CD8-positive, alpha-beta memory T cell (primary cell): ENCODE data around the gene CCL25. TPM values are rescaled to one million over a fixed set of nuclear protein-coding genes. Genes with fewer than 3 reads are reported as not detected.

Experiments
- CTCF ChIA-PET: fragments of 350-600 bp; sonication (Branson Sonifier 250); formaldehyde crosslinking; loops from one replicate; lab custom pipeline; 2021; ENCODE audit warnings: antibody characterized with exemption; lab: Charles Lee
- POLR2A ChIA-PET: fragments of 350-600 bp; sonication (Branson Sonifier 250); formaldehyde crosslinking; loops from one replicate; lab custom pipeline; 2021; ENCODE audit warnings: antibody characterized with exemption; lab: Charles Lee
- DNase-seq, 5 donors: peaks; one replicate each; pipeline versions ENCODE4 v3.0.0 to v3.0.0-alpha.2; 2020 to 2022; ENCODE audit warnings: mixed read lengths in 1 of 5
- H3K27ac ChIP-seq: one replicate; pipeline ENCODE4 v1.7.0; 2013; ENCODE audit warnings: low read depth, mild to moderate bottlenecking, low read length, moderate library complexity
- H3K27me3 ChIP-seq: 2 replicates; pipeline ENCODE4 v1.7.0; 2013; ENCODE audit warnings: low read length, mild to moderate bottlenecking; ENCODE audit not compliant: insufficient read depth, poor library complexity, severe bottlenecking
- H3K36me3 ChIP-seq: 2 replicates; pipeline ENCODE4 v1.7.0; 2013; ENCODE audit warnings: mild to moderate bottlenecking, low read length, moderate library complexity; ENCODE audit not compliant: insufficient read depth
- H3K4me1 ChIP-seq: 2 replicates; pipeline ENCODE4 v1.7.0; 2013; ENCODE audit warnings: mild to moderate bottlenecking, low read length, moderate library complexity; ENCODE audit not compliant: insufficient read depth
- H3K4me3 ChIP-seq: 2 replicates; pipeline ENCODE4 v1.7.0; 2013; ENCODE audit warnings: mild to moderate bottlenecking, low read length
- H3K9me3 ChIP-seq: 2 replicates; pipeline ENCODE4 v1.7.0; 2013; ENCODE audit warnings: mild to moderate bottlenecking, low read length
- H3K27ac Mint-ChIP-seq, 8 donors: one replicate each; pipeline ENCODE4 v1.8.0; 2020 to 2021; ENCODE audit warnings: mixed read lengths in 8 of 8, mild to moderate bottlenecking in 6 of 8, inconsistent platforms in 3 of 8, moderate library complexity in 3 of 8
- H3K27me3 Mint-ChIP-seq, 2 donors: one replicate each; pipeline ENCODE4 v1.8.0; 2020 to 2021; ENCODE audit warnings: mixed read lengths in 2 of 2, mild to moderate bottlenecking in 1 of 2, moderate library complexity in 1 of 2
- H3K36me3 Mint-ChIP-seq, 3 donors: one replicate each; pipeline ENCODE4 v1.8.0; 2020 to 2021; ENCODE audit warnings: mixed read lengths in 3 of 3, inconsistent platforms in 1 of 3, mild to moderate bottlenecking in 1 of 3
- H3K4me1 Mint-ChIP-seq, 3 donors: one replicate each; pipeline ENCODE4 v1.8.0; 2020 to 2021; ENCODE audit warnings: mixed read lengths in 3 of 3, inconsistent platforms in 1 of 3, mild to moderate bottlenecking in 1 of 3
- H3K4me3 Mint-ChIP-seq, 7 donors: one replicate each; pipeline ENCODE4 v1.8.0; 2020 to 2021; ENCODE audit warnings: mixed read lengths in 7 of 7, mild to moderate bottlenecking in 6 of 7, moderate library complexity in 4 of 7, inconsistent platforms in 2 of 7
- H3K9me3 Mint-ChIP-seq, 5 donors: one replicate each; pipeline ENCODE4 v1.8.0; 2020 to 2022; ENCODE audit warnings: mixed read lengths in 5 of 5, mild to moderate bottlenecking in 3 of 5, moderate library complexity in 2 of 5, inconsistent platforms in 1 of 5
- polyA plus RNA-seq: library from polyadenylated mRNA; unstranded; fragments of 300-500 nt; fragmentation: Illumina TruSeq; gene quantifications from one replicate; pipeline ENCODE4 v1.2.3, GENCODE V29; 2021
- total RNA-seq, 2 experiments: library from RNA; stranded (reverse); gene quantifications; one replicate each; pipeline ENCODE4 v1.2.3, GENCODE V29; 2021

Gene CCL25
- total and polyA plus RNA-seq, 3 experiments from 2014 or later, result not detected

GRCh38 chr19:8105471-8105870 is 52.9 kb downstream of the CCL25 start:
- CTCF ChIA-PET, result no interaction called here
- H3K9me3 ChIP-seq, result no peaks in the 10 kb centered on the region
- H3K27me3 Mint-ChIP-seq, result peaks cover 7 to 36% of the 10 kb centered on the region in 2 donors
- no peaks in the 10 kb centered on the region for H3K4me1 ChIP-seq
- POLR2A ChIA-PET, result no interaction called here
- no peak overlapping the region for H3K4me3 Mint-ChIP-seq
- peaks cover 0 to 5% (median 3%) of the 10 kb centered on the region in 5 donors for H3K9me3 Mint-ChIP-seq
- no peaks in the 10 kb centered on the region for H3K36me3 Mint-ChIP-seq
- H3K27me3 ChIP-seq, result no peaks in the 10 kb centered on the region
- H3K4me3 ChIP-seq, result no peak overlapping the region
- H3K4me1 Mint-ChIP-seq, result no peaks in the 10 kb centered on the region
- no peak for DNase-seq
- H3K36me3 ChIP-seq, result no peaks in the 10 kb centered on the region
- H3K27ac Mint-ChIP-seq, result no peak overlapping the region
- no peak overlapping the region for H3K27ac ChIP-seq

- no peak overlapping the region for H3K27ac Mint-ChIP-seq
Observed at GRCh38 chr19:8107301-8107903, 54.8 kb downstream of the CCL25 start.

GRCh38 chr19:8108560-8109445 is 56.2 kb downstream of the CCL25 start:
- no peaks in the 10 kb centered on the region for H3K27me3 ChIP-seq
- H3K27ac ChIP-seq, result no peak overlapping the region
- Mint-ChIP-seq H3K9me3 (peaks cover 0 to 5% (median 2%) of the 10 kb centered on the region in 5 donors), H3K4me1 (no peaks in the 10 kb centered on the region), H3K36me3 (no peaks in the 10 kb centered on the region), H3K27me3 (peaks cover 5 to 25% of the 10 kb centered on the region in 2 donors), H3K4me3 (no peak overlapping the region), H3K27ac (no peak overlapping the region)
- H3K4me3 ChIP-seq, result no peak overlapping the region
- ChIA-PET POLR2A (no interaction called here), CTCF (interaction anchor here (0.7 kb wide), 1 partner anchor 11 kb away, joined by 3 read pairs; no protein-coding TSS in a partner anchor)
- DNase-seq, result no peak
- H3K36me3 ChIP-seq, result no peaks in the 10 kb centered on the region
- no peaks in the 10 kb centered on the region for H3K9me3 ChIP-seq
- H3K4me1 ChIP-seq, result no peaks in the 10 kb centered on the region

More at GRCh38 chr19:8107301-8107903, 54.8 kb downstream of the CCL25 start:
- no peaks in the 10 kb centered on the region for H3K27me3 ChIP-seq
- POLR2A ChIA-PET, result no interaction called here
- no peaks in the 10 kb centered on the region for H3K36me3 ChIP-seq
- H3K27ac ChIP-seq, result no peak overlapping the region
- Mint-ChIP-seq H3K9me3 (peaks cover 0 to 5% (median 2%) of the 10 kb centered on the region in 5 donors), H3K27me3 (peaks cover 7 to 30% of the 10 kb centered on the region in 2 donors), H3K36me3 (no peaks in the 10 kb centered on the region), H3K4me3 (no peak overlapping the region), H3K4me1 (no peaks in the 10 kb centered on the region)
- H3K4me3 ChIP-seq, result no peak overlapping the region
- no peaks in the 10 kb centered on the region for H3K9me3 ChIP-seq
- CTCF ChIA-PET, result no interaction called here
- H3K4me1 ChIP-seq, result no peaks in the 10 kb centered on the region
- DNase-seq, result no peak

GRCh38 chr19:8109455-8109854 is 56.9 kb downstream of the CCL25 start:
- DNase-seq, result no peak
- no peaks in the 10 kb centered on the region for H3K27me3 ChIP-seq
- H3K9me3 Mint-ChIP-seq, result peaks cover 0 to 5% (median 2%) of the 10 kb centered on the region in 5 donors
- no peak overlapping the region for H3K4me3 Mint-ChIP-seq
- no peak overlapping the region for H3K27ac ChIP-seq
- no peaks in the 10 kb centered on the region for H3K4me1 Mint-ChIP-seq
- no peaks in the 10 kb centered on the region for H3K4me1 ChIP-seq
- POLR2A ChIA-PET, result no interaction called here
- no peak overlapping the region for H3K4me3 ChIP-seq
- no peaks in the 10 kb centered on the region for H3K36me3 ChIP-seq
- CTCF ChIA-PET, result interaction anchor here (0.7 kb wide), 1 partner anchor 11 kb away, joined by 3 read pairs; no protein-coding TSS in a partner anchor
- H3K36me3 Mint-ChIP-seq, result no peaks in the 10 kb centered on the region
- no peaks in the 10 kb centered on the region for H3K9me3 ChIP-seq
- H3K27me3 Mint-ChIP-seq, result peaks cover 5 to 25% of the 10 kb centered on the region in 2 donors
- H3K27ac Mint-ChIP-seq, result no peak overlapping the region

- CTCF ChIA-PET, result interaction anchor here (0.7 kb wide), 1 partner anchor 10 kb away, joined by 3 read pairs; no protein-coding TSS in a partner anchor
- Mint-ChIP-seq H3K27me3 (peaks cover 5 to 25% of the 10 kb centered on the region in 2 donors), H3K36me3 (no peaks in the 10 kb centered on the region), H3K4me1 (no peaks in the 10 kb centered on the region), H3K9me3 (peaks cover 0 to 5% (median 2%) of the 10 kb centered on the region in 5 donors), H3K4me3 (no peak overlapping the region), H3K27ac (no peak overlapping the region)
- no peak for DNase-seq
- no peak overlapping the region for H3K27ac ChIP-seq
- no peaks in the 10 kb centered on the region for H3K9me3 ChIP-seq
- POLR2A ChIA-PET, result no interaction called here
- no peaks in the 10 kb centered on the region for H3K36me3 ChIP-seq
- no peaks in the 10 kb centered on the region for H3K4me1 ChIP-seq
- no peak overlapping the region for H3K4me3 ChIP-seq
- H3K27me3 ChIP-seq, result no peaks in the 10 kb centered on the region
Observed at GRCh38 chr19:8109890-8110662, 57.5 kb downstream of the CCL25 start.

GRCh38 chr19:8110931-8111330 is 58.4 kb downstream of the CCL25 start:
- POLR2A ChIA-PET, result no interaction called here
- CTCF ChIA-PET, result no interaction called here
- no peak for DNase-seq

GRCh38 chr19:8111376-8111775 is 58.8 kb downstream of the CCL25 start:
- no peak overlapping the region for H3K27ac ChIP-seq
- Mint-ChIP-seq H3K27ac (no peak overlapping the region), H3K9me3 (peaks cover 0 to 5% (median 0%) of the 10 kb centered on the region in 5 donors), H3K36me3 (no peaks in the 10 kb centered on the region), H3K4me3 (no peak overlapping the region), H3K4me1 (no peaks in the 10 kb centered on the region), H3K27me3 (peaks cover 5 to 18% of the 10 kb centered on the region in 2 donors)
- no peaks in the 10 kb centered on the region for H3K27me3 ChIP-seq
- ChIA-PET CTCF (no interaction called here), POLR2A (no interaction called here)
- no peaks in the 10 kb centered on the region for H3K9me3 ChIP-seq
- no peaks in the 10 kb centered on the region for H3K36me3 ChIP-seq
- H3K4me1 ChIP-seq, result no peaks in the 10 kb centered on the region
- no peak for DNase-seq
- no peak overlapping the region for H3K4me3 ChIP-seq

More at GRCh38 chr19:8110931-8111330, 58.4 kb downstream of the CCL25 start:
- H3K9me3 Mint-ChIP-seq, result peaks cover 0 to 5% (median 0%) of the 10 kb centered on the region in 5 donors
- Histone ChIP-seq H3K27ac (no peak overlapping the region), H3K36me3 (no peaks in the 10 kb centered on the region), H3K9me3 (no peaks in the 10 kb centered on the region), H3K4me3 (no peak overlapping the region), H3K27me3 (no peaks in the 10 kb centered on the region), H3K4me1 (no peaks in the 10 kb centered on the region)
- H3K4me3 Mint-ChIP-seq, result no peak overlapping the region
- H3K27me3 Mint-ChIP-seq, result peaks cover 5 to 19% of the 10 kb centered on the region in 2 donors
- no peaks in the 10 kb centered on the region for H3K36me3 Mint-ChIP-seq
- H3K27ac Mint-ChIP-seq, result no peak overlapping the region
- H3K4me1 Mint-ChIP-seq, result no peaks in the 10 kb centered on the region
